ENCODE measurements around the gene SAFB2.

GRCh38 chr19:5665781-5666513 is 43.4 kb upstream of the SAFB2 start:
- TF ChIP-seq, protein P1, sequence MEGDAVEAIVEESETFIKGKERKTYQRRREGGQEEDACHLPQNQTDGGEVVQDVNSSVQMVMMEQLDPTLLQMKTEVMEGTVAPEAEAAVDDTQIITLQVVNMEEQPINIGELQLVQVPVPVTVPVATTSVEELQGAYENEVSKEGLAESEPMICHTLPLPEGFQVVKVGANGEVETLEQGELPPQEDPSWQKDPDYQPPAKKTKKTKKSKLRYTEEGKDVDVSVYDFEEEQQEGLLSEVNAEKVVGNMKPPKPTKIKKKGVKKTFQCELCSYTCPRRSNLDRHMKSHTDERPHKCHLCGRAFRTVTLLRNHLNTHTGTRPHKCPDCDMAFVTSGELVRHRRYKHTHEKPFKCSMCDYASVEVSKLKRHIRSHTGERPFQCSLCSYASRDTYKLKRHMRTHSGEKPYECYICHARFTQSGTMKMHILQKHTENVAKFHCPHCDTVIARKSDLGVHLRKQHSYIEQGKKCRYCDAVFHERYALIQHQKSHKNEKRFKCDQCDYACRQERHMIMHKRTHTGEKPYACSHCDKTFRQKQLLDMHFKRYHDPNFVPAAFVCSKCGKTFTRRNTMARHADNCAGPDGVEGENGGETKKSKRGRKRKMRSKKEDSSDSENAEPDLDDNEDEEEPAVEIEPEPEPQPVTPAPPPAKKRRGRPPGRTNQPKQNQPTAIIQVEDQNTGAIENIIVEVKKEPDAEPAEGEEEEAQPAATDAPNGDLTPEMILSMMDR (IDR thresholded peaks at IDR 0.05 in 4 of 5, conservative IDR thresholded peaks at IDR 0.05 in 1 of 5), result no peak
- no peak for TF ChIP-seq POLR2A (IDR thresholded peaks at IDR 0.05)
